ENCODE results near the gene EBI3. TPM values are rescaled to one million over a fixed set of nuclear protein-coding genes. Genes with fewer than 3 reads are reported as not detected.

EBI3 gene
- total and polyA plus RNA-seq, 2 of the 13 experiments (the other 11 are each of a cell fraction or from before 2014, with no cell fraction given): 3.4 TPM; not detected in 1

DNA sequence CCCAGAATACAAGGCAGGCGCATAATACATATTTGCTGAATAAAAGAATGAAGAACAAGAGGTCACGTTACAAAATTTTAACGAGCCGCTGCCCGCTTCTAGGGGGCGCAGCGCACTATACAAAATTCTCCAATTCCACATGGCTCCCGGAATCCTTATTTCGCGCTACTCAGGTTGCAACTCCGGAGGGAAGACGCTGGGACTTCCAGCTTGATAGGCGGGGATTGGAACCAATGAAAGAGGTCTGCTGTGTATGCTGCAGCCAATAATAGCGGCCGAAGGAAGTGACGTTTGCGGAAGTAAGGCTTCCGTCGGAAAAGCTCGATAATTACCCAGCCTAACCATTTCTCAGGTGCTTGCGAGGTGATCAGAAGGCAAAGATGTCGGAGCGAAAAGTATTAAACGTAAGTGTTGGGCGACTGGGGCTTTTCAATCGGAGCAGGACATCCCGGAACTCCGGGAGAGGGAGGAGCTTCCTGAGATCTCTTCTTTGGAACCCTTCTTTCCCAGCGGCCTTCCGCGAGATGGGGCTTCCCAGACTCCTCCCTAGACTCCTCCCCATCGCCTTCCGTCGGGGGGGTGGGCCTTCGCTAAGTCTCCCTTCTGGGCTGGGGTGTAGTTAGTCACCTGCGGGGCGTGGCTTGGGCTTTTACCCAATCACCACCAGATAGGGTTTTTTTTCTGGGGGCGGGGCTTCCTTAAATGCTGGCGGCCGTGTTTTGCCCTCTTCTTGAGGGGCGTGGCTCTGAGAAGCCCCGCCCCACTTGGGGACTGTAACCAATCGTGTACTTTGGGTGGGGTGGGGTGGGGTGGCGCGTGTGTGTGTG is 17.7 kb downstream of the EBI3 start, which contains the start of gene YJU2 (continued):
- TF ChIP-seq, protein P1, sequence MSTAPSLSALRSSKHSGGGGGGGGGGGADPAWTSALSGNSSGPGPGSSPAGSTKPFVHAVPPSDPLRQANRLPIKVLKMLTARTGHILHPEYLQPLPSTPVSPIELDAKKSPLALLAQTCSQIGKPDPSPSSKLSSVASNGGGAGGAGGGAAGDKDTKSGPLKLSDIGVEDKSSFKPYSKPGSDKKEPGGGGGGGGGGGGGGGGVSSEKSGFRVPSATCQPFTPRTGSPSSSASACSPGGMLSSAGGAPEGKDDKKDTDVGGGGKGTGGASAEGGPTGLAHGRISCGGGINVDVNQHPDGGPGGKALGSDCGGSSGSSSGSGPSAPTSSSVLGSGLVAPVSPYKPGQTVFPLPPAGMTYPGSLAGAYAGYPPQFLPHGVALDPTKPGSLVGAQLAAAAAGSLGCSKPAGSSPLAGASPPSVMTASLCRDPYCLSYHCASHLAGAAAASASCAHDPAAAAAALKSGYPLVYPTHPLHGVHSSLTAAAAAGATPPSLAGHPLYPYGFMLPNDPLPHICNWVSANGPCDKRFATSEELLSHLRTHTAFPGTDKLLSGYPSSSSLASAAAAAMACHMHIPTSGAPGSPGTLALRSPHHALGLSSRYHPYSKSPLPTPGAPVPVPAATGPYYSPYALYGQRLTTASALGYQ (CRISPR knock-in tag; IDR thresholded peaks at IDR 0.05): 0 out of 2 replicates have a peak, but pooled peaks have one; percentile 31
- TF ChIP-seq ZNF451 (CRISPR knock-in tag; IDR thresholded peaks at IDR 0.05): no peak
- peak; percentile 95 for TF ChIP-seq SIN3B (IDR thresholded peaks at IDR 0.05; ENCODE audit: low read length)
- no peak for TF ChIP-seq RFXANK (CRISPR knock-in tag; IDR thresholded peaks at IDR 0.05)
- TF ChIP-seq MEIS1 (CRISPR knock-in tag; IDR thresholded peaks at IDR 0.05; ENCODE audit: borderline replicate concordance): no peak
- no peak for TF ChIP-seq ZNF329 (CRISPR knock-in tag; IDR thresholded peaks at IDR 0.05; ENCODE audit: low read depth)
- TF ChIP-seq MTF2 (CRISPR knock-in tag; IDR thresholded peaks at IDR 0.05; ENCODE audit: borderline replicate concordance): no peak
- peak; percentile 56; the same call in 1 of the 2 replicates for TF ChIP-seq SMAD3 (CRISPR knock-in tag; IDR thresholded peaks at IDR 0.05)
- no peak for TF ChIP-seq ZNF367 (CRISPR knock-in tag; IDR thresholded peaks at IDR 0.05; ENCODE audit: borderline replicate concordance)
- no peak for TF ChIP-seq ZNF7 (CRISPR knock-in tag; IDR thresholded peaks at IDR 0.05)
- TF ChIP-seq, protein P2, sequence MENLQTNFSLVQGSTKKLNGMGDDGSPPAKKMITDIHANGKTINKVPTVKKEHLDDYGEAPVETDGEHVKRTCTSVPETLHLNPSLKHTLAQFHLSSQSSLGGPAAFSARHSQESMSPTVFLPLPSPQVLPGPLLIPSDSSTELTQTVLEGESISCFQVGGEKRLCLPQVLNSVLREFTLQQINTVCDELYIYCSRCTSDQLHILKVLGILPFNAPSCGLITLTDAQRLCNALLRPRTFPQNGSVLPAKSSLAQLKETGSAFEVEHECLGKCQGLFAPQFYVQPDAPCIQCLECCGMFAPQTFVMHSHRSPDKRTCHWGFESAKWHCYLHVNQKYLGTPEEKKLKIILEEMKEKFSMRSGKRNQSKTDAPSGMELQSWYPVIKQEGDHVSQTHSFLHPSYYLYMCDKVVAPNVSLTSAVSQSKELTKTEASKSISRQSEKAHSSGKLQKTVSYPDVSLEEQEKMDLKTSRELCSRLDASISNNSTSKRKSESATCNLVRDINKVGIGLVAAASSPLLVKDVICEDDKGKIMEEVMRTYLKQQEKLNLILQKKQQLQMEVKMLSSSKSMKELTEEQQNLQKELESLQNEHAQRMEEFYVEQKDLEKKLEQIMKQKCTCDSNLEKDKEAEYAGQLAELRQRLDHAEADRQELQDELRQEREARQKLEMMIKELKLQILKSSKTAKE (CRISPR knock-in tag; IDR thresholded peaks at IDR 0.05; ENCODE audit: borderline replicate concordance): no peak
- no peak for TF ChIP-seq ZFP37 (CRISPR knock-in tag; IDR thresholded peaks at IDR 0.05; ENCODE audit: borderline replicate concordance)
- TF ChIP-seq FIP1L1 (IDR thresholded peaks at IDR 0.05; ENCODE audit: borderline replicate concordance, insufficient read depth, low read depth, low read length): no peak
- no peak for TF ChIP-seq SATB2 (CRISPR knock-in tag; IDR thresholded peaks at IDR 0.05)
- TF ChIP-seq, protein P3, sequence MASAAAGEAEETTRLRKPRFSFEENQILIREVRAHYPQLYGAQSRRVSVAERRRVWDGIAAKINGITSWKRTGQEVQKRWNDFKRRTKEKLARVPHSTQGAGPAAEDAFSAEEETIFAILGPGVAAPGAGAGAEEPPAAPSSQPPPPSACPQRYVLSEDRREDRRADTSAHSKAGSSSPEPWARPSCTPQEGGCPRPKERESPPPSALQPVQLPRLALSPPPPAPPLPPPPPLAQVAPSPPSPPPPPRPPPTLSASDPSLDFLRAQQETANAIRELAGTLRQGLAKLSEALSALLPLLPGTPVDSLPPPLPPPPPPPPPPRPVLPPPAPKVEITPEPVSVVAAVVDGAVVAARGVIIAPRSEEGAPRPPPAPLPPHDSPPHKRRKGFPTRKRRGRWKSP (CRISPR knock-in tag; IDR thresholded peaks at IDR 0.05): peak; percentile 21; the same call in 1 of the 2 replicates
- peak; percentile 44; the same call in 1 of the 2 replicates for TF ChIP-seq MED1 (CRISPR knock-in tag; IDR thresholded peaks at IDR 0.05)
- no peak for TF ChIP-seq ZNF589 (CRISPR knock-in tag; conservative IDR thresholded peaks at IDR 0.05)
- TF ChIP-seq FOXK1 (CRISPR knock-in tag; IDR thresholded peaks at IDR 0.05; ENCODE audit: borderline replicate concordance, low read depth): peak; percentile 85; the same call in 1 of the 2 replicates
- no peak for TF ChIP-seq FOXC1 (CRISPR knock-in tag; IDR thresholded peaks at IDR 0.05; ENCODE audit: borderline replicate concordance)
- TF ChIP-seq RFXAP (CRISPR knock-in tag; IDR thresholded peaks at IDR 0.05; ENCODE audit: borderline replicate concordance): peak; percentile 83; the same call in 1 of the 2 replicates
- TF ChIP-seq TAF1 (CRISPR knock-in tag; IDR thresholded peaks at IDR 0.05): peak; percentile 57; the same call in 1 of the 2 replicates
- TF ChIP-seq ZBTB7B (CRISPR knock-in tag; IDR thresholded peaks at IDR 0.05): peak; percentile 27; the same call in 1 of the 2 replicates
- TF ChIP-seq DNMT1 (CRISPR knock-in tag; IDR thresholded peaks at IDR 0.05): no peak
- TF ChIP-seq KDM4B (CRISPR knock-in tag; IDR thresholded peaks at IDR 0.05): peak; percentile 38; the same call in 1 of the 2 replicates
- TF ChIP-seq HOXA9 (CRISPR knock-in tag; IDR thresholded peaks at IDR 0.05; ENCODE audit: borderline replicate concordance): no peak
- peak; percentile 95 for TF ChIP-seq ASH2L (IDR thresholded peaks at IDR 0.05; ENCODE audit: insufficient read length, low read depth, low read length)
